Measurements from ENCODE around the gene MX1. TPM values are rescaled to one million over a fixed set of nuclear protein-coding genes. Genes with fewer than 3 reads are reported as not detected.
"Not testable (repeated sequence)": the region's sequence is repeated elsewhere in the genome, so short reads cannot be mapped to it uniquely, and the experiment has no call there.

MX1 gene
- total and polyA plus RNA-seq, 8 donors: 4.9 to 21.4 (median 11.2) TPM

DNA sequence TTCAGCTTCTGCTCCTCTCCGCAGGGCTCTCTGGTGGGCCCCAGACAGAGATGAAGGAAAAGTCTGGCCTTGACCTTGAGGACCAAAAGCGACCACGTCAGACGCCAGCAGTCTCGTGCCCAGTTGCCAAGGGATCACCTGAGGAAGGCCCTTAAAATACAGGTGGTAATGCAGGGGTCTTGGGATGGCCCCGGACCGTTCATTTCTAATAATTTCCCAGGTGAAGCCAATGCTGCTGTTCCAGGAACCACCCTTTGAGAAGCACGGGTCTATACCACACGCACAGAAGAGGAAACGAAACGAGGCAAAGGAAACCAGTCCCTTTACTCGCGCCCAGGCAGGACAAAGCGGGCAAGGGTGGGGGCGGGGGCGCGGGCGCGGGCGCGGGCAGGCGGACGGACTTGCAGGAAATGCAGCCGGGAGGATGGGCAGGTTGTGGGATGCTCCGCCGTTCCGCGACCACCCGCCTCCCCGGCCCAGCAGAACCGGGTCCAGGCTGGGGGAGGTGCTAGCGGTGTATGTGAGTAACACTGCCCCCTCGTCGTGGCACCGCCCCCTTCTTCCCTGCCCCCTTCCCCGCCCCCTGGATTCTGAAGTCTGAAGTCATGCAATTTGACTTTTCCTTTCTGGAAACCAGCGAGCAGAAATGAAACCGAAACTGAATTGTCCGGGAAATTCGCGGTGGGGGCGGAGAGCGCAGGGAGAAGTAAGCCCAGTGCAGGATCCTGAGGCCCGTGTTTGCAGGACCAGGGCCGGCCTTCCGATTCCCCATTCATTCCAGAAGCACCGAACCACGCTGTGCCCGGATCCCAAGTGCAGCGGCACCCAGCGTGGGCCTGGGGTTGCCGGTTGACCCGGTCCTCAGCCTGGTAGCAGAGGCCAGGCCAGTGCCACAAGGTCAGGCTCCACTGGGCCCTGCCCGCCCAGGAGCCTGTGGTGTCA is 5.8 kb upstream of the MX1 start:
- Histone ChIP-seq H3K4me3 (peak overlapping the region; percentile 33 to 68 (median 44)), H3K27ac (peak overlapping the region; percentile 28 to 95 (median 82)), H3K27me3 (no peaks in the 10 kb centered on the region), H3K9me3 (no peaks in the 10 kb centered on the region), H3K36me3 (no peaks in the 10 kb centered on the region), H3K4me1 (no peaks in the 10 kb centered on the region)
- 3% methylated on average over 51 to 54 of the region's 54 CpGs for WGBS, 2 donors
- TF ChIP-seq, protein P1, sequence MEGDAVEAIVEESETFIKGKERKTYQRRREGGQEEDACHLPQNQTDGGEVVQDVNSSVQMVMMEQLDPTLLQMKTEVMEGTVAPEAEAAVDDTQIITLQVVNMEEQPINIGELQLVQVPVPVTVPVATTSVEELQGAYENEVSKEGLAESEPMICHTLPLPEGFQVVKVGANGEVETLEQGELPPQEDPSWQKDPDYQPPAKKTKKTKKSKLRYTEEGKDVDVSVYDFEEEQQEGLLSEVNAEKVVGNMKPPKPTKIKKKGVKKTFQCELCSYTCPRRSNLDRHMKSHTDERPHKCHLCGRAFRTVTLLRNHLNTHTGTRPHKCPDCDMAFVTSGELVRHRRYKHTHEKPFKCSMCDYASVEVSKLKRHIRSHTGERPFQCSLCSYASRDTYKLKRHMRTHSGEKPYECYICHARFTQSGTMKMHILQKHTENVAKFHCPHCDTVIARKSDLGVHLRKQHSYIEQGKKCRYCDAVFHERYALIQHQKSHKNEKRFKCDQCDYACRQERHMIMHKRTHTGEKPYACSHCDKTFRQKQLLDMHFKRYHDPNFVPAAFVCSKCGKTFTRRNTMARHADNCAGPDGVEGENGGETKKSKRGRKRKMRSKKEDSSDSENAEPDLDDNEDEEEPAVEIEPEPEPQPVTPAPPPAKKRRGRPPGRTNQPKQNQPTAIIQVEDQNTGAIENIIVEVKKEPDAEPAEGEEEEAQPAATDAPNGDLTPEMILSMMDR (IDR thresholded peaks at IDR 0.05): no peak
- ATAC-seq (peak; percentile 85 to 94 (median 88)), FAIRE-seq (no peak), DNase-seq (peak; percentile 77 to 86 (median 82))
- intact Hi-C loops (cut with DNase I): no loop called here

DNA sequence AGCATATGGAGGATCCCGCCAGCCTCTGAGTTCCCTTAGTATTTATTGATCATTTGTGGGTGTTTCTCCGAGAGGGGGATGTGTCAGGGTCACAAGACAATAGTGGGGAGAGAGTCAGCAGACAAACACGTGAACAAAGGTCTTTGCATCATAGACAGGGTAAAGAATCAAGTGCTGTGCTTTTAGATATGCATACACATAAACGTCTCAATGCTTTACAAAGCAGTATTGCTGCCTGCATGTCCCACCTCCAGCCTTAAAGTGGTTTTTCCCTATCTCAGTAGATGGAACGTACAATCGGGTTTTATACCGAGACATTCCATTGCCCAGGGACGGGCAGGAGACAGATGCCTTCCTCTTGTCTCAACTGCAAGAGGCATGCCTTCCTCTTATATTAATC is 5.0 kb upstream of the MX1 start:
- intact Hi-C loops (cut with DNase I); H3K36me3 ChIP-seq; H3K27me3 ChIP-seq; FAIRE-seq; H3K4me1 ChIP-seq; H3K9me3 ChIP-seq; DNase-seq: not testable (repeated sequence)
- Histone ChIP-seq H3K4me3 (peak overlapping the region in 2 of 4 donors; percentile 48 to 68), H3K27ac (peak overlapping the region in 3 of 4 donors; percentile 70 to 95 (median 94))
- WGBS, 2 donors: 28 to 30% methylated on average over 6 to 7 of the region's 8 CpGs
- peak in 2 of 4 donors; percentile 2 to 3 for ATAC-seq

DNA sequence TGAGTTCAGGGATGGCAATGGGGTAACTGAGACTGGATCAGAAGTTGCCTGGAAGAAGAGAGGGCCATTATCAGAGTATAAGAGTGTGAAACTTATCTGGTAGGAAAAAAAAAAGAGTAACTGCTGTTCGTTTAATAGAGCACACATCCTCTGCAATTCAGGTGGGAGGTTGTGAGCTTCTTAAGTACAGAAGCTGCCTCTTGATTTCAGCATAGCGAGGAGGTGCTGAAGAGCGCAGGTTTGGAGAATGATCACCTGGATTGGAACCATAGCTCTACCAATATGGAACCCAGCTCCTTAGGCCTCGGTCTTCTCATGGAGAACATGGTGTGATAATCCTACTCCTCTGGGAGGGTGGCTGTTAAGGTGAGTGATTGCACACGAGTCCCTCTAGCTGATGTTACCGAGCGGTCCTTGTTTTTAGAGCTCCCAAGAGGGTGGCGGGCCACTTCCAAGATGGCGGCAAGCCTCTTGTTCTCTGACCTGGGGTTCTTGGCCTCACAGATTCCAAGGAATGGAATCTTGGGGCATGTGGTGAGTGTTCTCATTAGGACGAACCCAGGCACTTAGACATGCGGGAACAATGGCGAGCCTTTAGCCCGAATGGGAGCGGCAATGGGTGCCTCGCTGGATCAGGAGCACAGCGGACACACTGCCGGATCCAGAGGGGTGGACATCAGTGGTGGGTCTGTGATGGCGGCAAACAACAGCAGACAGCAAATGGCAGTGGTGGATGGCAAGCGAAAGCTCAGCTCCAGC is 3.3 kb upstream of the MX1 start:
- Histone ChIP-seq H3K4me1 (no peaks in the 10 kb centered on the region), H3K36me3 (no peaks in the 10 kb centered on the region), H3K27me3 (no peaks in the 10 kb centered on the region), H3K4me3 (no peak overlapping the region), H3K27ac (no peak overlapping the region), H3K9me3 (no peaks in the 10 kb centered on the region)
- TF ChIP-seq, protein P1 (IDR thresholded peaks at IDR 0.05): no peak
- intact Hi-C loops (cut with DNase I): no loop called here
- FAIRE-seq: no peak
- DNase-seq: no peak
- no peak for ATAC-seq
- WGBS, 2 donors: 96 to 98% methylated on average over 19 of the region's 19 CpGs

DNA sequence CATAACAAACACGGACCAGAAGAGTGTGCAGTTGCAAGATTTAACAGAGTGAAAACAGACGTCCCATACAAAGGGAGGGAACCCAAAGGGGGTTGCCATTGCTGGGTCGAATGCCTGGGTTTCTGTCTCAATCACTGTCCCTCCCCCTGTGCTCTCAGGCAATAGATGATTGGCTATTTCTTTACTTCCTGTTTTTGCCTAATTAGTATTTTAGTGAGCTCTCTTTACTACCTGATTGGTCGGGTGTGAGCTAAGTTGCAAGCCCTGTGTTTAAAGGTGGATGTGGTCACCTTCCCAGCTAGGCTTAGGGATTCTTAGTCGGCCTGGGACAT is 2.8 kb upstream of the MX1 start:
- intact Hi-C loops (cut with DNase I); ATAC-seq; H3K27ac ChIP-seq; H3K27me3 ChIP-seq; H3K9me3 ChIP-seq; DNase-seq; H3K36me3 ChIP-seq; H3K4me1 ChIP-seq; H3K4me3 ChIP-seq; FAIRE-seq: not testable (repeated sequence)
- 79 to 84% methylated on average over 5 of the region's 5 CpGs for WGBS, 2 donors

DNA sequence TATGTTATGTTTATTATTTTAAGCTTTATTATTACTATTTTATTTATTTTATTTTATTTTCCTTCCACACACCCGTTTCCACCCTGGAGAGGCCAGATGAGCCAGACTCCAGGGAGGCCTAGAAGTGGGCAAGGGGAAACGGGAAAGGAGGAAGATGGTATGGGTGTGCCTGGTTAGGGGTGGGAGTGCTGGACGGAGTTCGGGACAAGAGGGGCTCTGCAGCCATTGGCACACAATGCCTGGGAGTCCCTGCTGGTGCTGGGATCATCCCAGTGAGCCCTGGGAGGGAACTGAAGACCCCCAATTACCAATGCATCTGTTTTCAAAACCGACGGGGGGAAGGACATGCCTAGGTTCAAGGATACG is 468 bp upstream of the MX1 start:
- Histone ChIP-seq H3K27me3 (no peaks in the 10 kb centered on the region), H3K9me3 (no peaks in the 10 kb centered on the region), H3K4me3 (peak overlapping the region; percentile 43 to 74 (median 55)), H3K4me1 (no peaks in the 10 kb centered on the region), H3K36me3 (no peaks in the 10 kb centered on the region), H3K27ac (peak overlapping the region in 1 of 4 donors; percentile 42)
- intact Hi-C loops (cut with DNase I): no loop called here
- no peak for ATAC-seq
- whole genome bisulfite sequencing, 2 donors: 59 to 65% methylated on average over 7 of the region's 7 CpGs
- no peak for FAIRE-seq
- TF ChIP-seq, protein P1 (IDR thresholded peaks at IDR 0.05): no peak
- DNase-seq: no peak
